Hepatocyte (in vitro differentiated cells): Measurements from ENCODE around the gene NMB.

Experiments
- EZH2 ChIP-seq: fragments of 200-600 bp; sonication (generic); IDR thresholded peaks from 2 replicates; pipeline ENCODE4 v1.6.1; 2016; ENCODE audit warnings: antibody characterized with exemption, mild to moderate bottlenecking, borderline replicate concordance
- TF ChIP-seq, protein P1 (sequence below): fragments of 200-600 bp; sonication (generic); IDR thresholded peaks from 2 replicates; pipeline ENCODE4 v1.5.1; 2016; ENCODE audit warnings: antibody characterized with exemption, mild to moderate bottlenecking; ENCODE audit not compliant: poor library complexity

DNA sequence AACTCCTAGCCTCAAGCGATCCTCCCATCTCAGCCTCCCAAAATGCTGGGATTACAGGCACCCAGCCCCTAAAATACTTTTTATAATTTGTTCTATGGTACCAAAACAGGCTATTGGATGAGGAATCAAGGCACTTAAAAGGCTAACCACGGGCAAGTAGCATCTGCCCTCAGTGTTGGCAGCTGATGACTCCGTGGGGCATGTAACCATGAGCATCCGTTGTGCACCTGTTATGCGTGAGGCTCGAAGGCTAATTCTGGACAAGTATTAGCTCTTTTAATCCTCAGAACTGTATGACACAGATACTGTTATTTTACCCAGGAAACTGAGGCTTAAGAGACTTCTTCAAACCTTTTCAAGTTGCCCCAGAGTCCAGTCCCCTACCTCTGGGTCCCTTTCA is 14.2 kb downstream of the NMB start:
- TF ChIP-seq, protein P1, sequence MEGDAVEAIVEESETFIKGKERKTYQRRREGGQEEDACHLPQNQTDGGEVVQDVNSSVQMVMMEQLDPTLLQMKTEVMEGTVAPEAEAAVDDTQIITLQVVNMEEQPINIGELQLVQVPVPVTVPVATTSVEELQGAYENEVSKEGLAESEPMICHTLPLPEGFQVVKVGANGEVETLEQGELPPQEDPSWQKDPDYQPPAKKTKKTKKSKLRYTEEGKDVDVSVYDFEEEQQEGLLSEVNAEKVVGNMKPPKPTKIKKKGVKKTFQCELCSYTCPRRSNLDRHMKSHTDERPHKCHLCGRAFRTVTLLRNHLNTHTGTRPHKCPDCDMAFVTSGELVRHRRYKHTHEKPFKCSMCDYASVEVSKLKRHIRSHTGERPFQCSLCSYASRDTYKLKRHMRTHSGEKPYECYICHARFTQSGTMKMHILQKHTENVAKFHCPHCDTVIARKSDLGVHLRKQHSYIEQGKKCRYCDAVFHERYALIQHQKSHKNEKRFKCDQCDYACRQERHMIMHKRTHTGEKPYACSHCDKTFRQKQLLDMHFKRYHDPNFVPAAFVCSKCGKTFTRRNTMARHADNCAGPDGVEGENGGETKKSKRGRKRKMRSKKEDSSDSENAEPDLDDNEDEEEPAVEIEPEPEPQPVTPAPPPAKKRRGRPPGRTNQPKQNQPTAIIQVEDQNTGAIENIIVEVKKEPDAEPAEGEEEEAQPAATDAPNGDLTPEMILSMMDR, result no peak
- TF ChIP-seq EZH2, result no peak
